AG04450 (cell line): ENCODE data around the gene SH3PXD2A. TPM values are rescaled to one million over a fixed set of nuclear protein-coding genes. Genes with fewer than 3 reads are reported as not detected.

ENCODE experiments used
- CTCF ChIA-PET: fragments of 300-600, 350-600 bp; formaldehyde crosslinking; extraction: SDS; loops from one replicate; lab custom pipeline; 2022; ENCODE audit warnings: antibody characterized with exemption, inconsistent platforms; lab: Charles Lee
- POLR2A ChIA-PET: fragments of 350-600 bp; formaldehyde crosslinking; extraction: SDS; loops from one replicate; lab custom pipeline; 2021; ENCODE audit warnings: antibody characterized with exemption, inconsistent platforms; lab: Yijun Ruan, JAX
- DNase-seq: peaks from one replicate; pipeline ENCODE4 v3.0.0-alpha.2; 2011; ENCODE audit warnings: low read depth, low spot score
- H3K27ac ChIP-seq: one replicate; pipeline ENCODE4 v1.5.1; 2012; ENCODE audit warnings: low read depth, low read length, control low read depth
- H3K27me3 ChIP-seq: one replicate; pipeline ENCODE4 v1.6.0; 2012; ENCODE audit warnings: low read length; ENCODE audit not compliant: control insufficient read depth, insufficient read depth
- H3K4me3 ChIP-seq: 2 replicates; pipeline ENCODE4 v1.5.1; 2011; ENCODE audit warnings: mild to moderate bottlenecking, low read depth, low read length, control low read depth
- H3K9me3 ChIP-seq: 2 replicates; pipeline ENCODE4 v1.5.1; 2012; ENCODE audit warnings: low read length; ENCODE audit not compliant: control insufficient read depth, insufficient read depth
- polyA plus RNA-seq: library from polyadenylated mRNA; depleted of rRNA; stranded (reverse); fragments of >200 nt; gene quantifications from 2 replicates; pipeline ENCODE4 v1.2.3, GENCODE V29; 2011
- TF ChIP-seq, protein P1 (sequence below): IDR thresholded peaks from 2 replicates; pipeline ENCODE4 v1.5.1; 2011; ENCODE audit warnings: low read depth, low read length, control low read depth, inconsistent platforms

The SH3PXD2A gene
- polyA plus RNA-seq, 1 experiment: 22.9 TPM

DNA sequence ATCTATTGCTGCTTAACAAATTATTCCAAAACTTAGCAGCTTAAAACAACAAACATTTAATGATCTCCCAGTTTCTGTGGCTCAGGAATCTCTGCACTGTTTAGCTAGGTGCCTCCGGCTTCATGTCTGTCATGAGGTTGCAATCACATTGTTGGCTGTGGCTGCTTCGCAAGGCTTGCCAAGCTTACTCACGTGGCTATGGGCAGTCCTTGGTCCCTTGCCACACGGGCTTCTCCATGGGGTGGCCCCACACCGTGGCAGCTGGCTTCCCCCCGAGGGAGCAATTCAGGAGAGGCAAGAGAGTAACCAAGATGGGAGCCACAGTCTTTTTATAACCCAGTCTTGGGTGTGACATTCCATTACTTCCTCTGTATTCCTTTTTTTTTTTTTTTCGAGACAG lies 294.5 kb downstream of the SH3PXD2A start:
- peaks cover 67% of the 10 kb centered on the region for H3K27me3 ChIP-seq
- ChIA-PET POLR2A (interaction anchor here (0.5 kb wide), 1 partner anchor 228 kb away, joined by 3 read pairs; no protein-coding TSS in a partner anchor), CTCF (interaction anchor here (0.6 kb wide), 1 partner anchor 98 kb away, joined by 3 read pairs; no protein-coding TSS in a partner anchor)
- TF ChIP-seq, protein P1, sequence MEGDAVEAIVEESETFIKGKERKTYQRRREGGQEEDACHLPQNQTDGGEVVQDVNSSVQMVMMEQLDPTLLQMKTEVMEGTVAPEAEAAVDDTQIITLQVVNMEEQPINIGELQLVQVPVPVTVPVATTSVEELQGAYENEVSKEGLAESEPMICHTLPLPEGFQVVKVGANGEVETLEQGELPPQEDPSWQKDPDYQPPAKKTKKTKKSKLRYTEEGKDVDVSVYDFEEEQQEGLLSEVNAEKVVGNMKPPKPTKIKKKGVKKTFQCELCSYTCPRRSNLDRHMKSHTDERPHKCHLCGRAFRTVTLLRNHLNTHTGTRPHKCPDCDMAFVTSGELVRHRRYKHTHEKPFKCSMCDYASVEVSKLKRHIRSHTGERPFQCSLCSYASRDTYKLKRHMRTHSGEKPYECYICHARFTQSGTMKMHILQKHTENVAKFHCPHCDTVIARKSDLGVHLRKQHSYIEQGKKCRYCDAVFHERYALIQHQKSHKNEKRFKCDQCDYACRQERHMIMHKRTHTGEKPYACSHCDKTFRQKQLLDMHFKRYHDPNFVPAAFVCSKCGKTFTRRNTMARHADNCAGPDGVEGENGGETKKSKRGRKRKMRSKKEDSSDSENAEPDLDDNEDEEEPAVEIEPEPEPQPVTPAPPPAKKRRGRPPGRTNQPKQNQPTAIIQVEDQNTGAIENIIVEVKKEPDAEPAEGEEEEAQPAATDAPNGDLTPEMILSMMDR: no peak
- H3K9me3 ChIP-seq: peaks cover 11% of the 10 kb centered on the region
- H3K27ac ChIP-seq: no peak overlapping the region
- H3K4me3 ChIP-seq: no peak overlapping the region
- no peak for DNase-seq

DNA sequence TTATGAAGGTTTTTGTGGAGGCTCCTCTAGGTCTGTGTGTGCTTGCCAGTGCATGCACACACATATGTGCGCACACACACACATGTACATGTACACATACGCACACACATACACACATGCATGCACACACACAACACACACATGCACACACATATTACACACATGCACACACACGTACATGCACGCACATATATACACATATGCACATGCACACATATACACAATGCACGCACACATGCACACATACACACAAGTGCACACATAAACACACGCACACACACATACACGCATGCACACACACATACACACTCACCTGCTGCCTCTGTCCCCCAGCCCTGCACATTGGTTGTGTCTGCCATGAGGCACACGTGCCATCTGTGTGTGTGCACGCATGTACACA lies 295.6 kb downstream of the SH3PXD2A start:
- peaks cover 11% of the 10 kb centered on the region for H3K9me3 ChIP-seq
- H3K27me3 ChIP-seq: peaks cover 58% of the 10 kb centered on the region
- no peak overlapping the region for H3K27ac ChIP-seq
- CTCF ChIA-PET: no interaction called here
- no peak overlapping the region for H3K4me3 ChIP-seq
- TF ChIP-seq, protein P1: no peak
- POLR2A ChIA-PET: no interaction called here
- DNase-seq: no peak

DNA sequence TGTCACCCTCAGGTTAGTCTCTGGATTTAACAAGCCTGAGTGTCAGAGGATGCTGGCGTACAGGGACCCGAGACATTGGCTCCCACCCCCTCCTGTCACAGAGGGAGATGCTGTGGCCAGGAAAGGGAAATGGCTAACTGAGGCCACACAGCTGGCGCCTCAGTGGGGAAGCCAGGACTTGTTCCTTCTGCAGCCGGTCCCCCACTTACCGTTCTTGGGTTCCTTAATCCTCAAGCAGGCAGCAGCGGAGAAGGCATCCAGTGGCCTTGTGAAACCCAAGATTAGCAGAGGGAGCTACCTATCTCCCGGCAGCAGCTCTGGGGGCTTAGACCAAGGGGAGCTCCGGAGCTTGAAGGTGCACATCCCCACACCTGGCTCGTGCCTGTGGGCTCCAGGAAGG lies 296.5 kb downstream of the SH3PXD2A start:
- ChIA-PET CTCF (no interaction called here), POLR2A (no interaction called here)
- TF ChIP-seq, protein P1: no peak
- peaks cover 52% of the 10 kb centered on the region for H3K27me3 ChIP-seq
- H3K27ac ChIP-seq: no peak overlapping the region
- peaks cover 11% of the 10 kb centered on the region for H3K9me3 ChIP-seq
- H3K4me3 ChIP-seq: no peak overlapping the region
- no peak for DNase-seq

DNA sequence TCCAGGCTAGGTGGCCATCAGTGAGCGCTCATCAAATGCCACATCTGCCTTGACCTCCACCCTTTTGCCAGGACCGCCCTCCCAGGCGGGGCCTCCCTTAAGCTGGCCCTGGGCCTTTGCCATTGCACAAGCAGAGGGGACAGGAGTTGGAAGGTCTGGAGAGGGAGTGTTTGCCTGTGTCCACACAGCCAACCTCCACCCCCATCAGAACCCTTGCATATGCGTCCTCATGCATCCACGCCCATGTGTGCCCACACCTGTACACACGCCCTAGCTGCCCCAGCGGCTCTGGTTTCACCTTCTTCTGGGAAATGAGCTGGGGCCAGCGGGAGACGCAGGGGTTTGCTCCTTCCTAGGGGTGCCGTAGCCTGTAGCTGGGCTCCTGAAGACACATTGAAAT lies 297.9 kb downstream of the SH3PXD2A start:
- H3K27me3 ChIP-seq: peaks cover 56% of the 10 kb centered on the region
- TF ChIP-seq, protein P1: no peak
- no peak for DNase-seq

DNA sequence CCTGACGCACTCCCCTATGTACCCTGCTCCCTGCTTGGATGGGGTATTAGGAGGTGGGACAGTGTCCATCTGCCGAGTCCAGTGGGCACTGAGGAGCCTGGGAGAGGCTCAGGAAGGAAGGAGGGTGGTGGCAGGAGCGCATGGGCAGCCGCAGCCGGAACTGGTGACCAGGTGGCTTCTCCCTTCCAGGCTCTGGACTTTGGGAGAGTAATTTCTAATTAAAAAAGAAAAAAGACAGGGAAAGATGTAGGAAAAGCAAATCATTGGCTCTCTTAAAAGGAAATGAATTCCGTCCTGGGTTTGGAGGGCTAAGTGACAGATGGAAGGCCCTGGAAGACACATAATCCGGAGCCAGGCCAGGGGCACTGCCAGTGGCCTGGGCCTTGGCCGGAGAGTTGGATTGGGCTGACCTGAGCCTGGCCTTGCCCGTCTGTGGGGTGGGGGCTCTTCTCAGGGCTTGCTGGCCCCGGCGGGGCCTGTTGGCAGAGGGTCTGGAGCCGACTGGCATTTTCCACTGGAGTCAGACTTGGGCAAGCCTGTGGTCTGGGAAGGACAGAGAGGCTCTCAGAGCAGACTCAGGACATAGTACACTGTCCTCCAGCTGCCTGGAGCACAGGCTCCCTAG lies 298.9 kb downstream of the SH3PXD2A start:
- ChIA-PET CTCF (no interaction called here), POLR2A (no interaction called here)
- no peak for DNase-seq
- no peak overlapping the region for H3K4me3 ChIP-seq
- H3K27me3 ChIP-seq: peaks cover 62% of the 10 kb centered on the region
- TF ChIP-seq, protein P1: no peak
- no peak overlapping the region for H3K27ac ChIP-seq
- H3K9me3 ChIP-seq: peaks cover 11% of the 10 kb centered on the region

More for the DNA sequence above, 297.9 kb downstream of the SH3PXD2A start:
- ChIA-PET CTCF (interaction anchor here (0.6 to 1.4 kb wide), 2 partner anchors 10 to 15 kb away, joined by 3 read pairs; no protein-coding TSS in a partner anchor), POLR2A (no interaction called here)
- Histone ChIP-seq H3K9me3 (peaks cover 11% of the 10 kb centered on the region), H3K4me3 (no peak overlapping the region), H3K27ac (no peak overlapping the region)
